Fibroblast of lung (primary cell): ENCODE results near the gene ARAP2. TPM values are rescaled to one million over a fixed set of nuclear protein-coding genes. Genes with fewer than 3 reads are reported as not detected.

Source experiments
- DNase-seq, 2 donors: peaks; one replicate each; pipeline versions ENCODE4 v3.0.0 to v3.0.0-alpha.2; 2010; ENCODE audit warnings: low read depth in 2 of 2
- H2AFZ ChIP-seq: 2 replicates; pipeline ENCODE4 v1.5.1; 2012; ENCODE audit warnings: low read length, control low read depth, inconsistent platforms
- H3K27ac ChIP-seq: 2 replicates; pipeline ENCODE4 v1.5.1; 2011; ENCODE audit warnings: low read length, control low read depth; ENCODE audit not compliant: insufficient read depth
- H3K27me3 ChIP-seq: 2 replicates; pipeline ENCODE4 v1.5.1; 2011; ENCODE audit warnings: mild to moderate bottlenecking, low read length; ENCODE audit not compliant: control insufficient read depth, insufficient read depth
- H3K36me3 ChIP-seq: 2 replicates; pipeline ENCODE4 v1.5.1; 2011; ENCODE audit warnings: low read length; ENCODE audit not compliant: control insufficient read depth, insufficient read depth
- H3K4me1 ChIP-seq: 2 replicates; pipeline ENCODE4 v1.5.1; 2011; ENCODE audit warnings: low read length; ENCODE audit not compliant: control insufficient read depth, insufficient read depth; ENCODE audit errors: extremely low read depth
- H3K4me2 ChIP-seq: 2 replicates; pipeline ENCODE4 v1.5.1; 2011; ENCODE audit warnings: low read length, control low read depth; ENCODE audit not compliant: insufficient read depth; ENCODE audit errors: extremely low read depth
- H3K4me3 ChIP-seq, 4 experiments: fragments of 200-600 bp in 1 of 4; sonication (generic) in 1 of 4; replicated peaks in 1 of 4; 2 replicates each; pipeline ENCODE4 v1.5.1; 2011 to 2016; ENCODE audit warnings: low read length in 4 of 4, low read depth in 3 of 4, mild to moderate bottlenecking in 3 of 4, control low read depth in 2 of 4, inconsistent platforms in 1 of 4, mixed read lengths in 1 of 4; ENCODE audit not compliant: insufficient read depth in 1 of 4; ENCODE audit errors: control extremely low read depth in 1 of 4
- H3K79me2 ChIP-seq: 2 replicates; pipeline ENCODE4 v1.5.1; 2012; ENCODE audit warnings: mild to moderate bottlenecking, low read length, inconsistent platforms; ENCODE audit not compliant: control insufficient read depth, insufficient read depth
- H3K9ac ChIP-seq: 2 replicates; pipeline ENCODE4 v1.5.1; 2011; ENCODE audit warnings: mild to moderate bottlenecking, low read length, control low read depth; ENCODE audit not compliant: insufficient read depth
- H3K9me3 ChIP-seq: 2 replicates; pipeline ENCODE4 v1.5.1; 2012; ENCODE audit warnings: low read depth, low read length; ENCODE audit not compliant: control insufficient read depth, insufficient read depth
- H4K20me1 ChIP-seq: 2 replicates; pipeline ENCODE4 v1.5.1; 2011; ENCODE audit warnings: low read length; ENCODE audit not compliant: control insufficient read depth, insufficient read depth; ENCODE audit errors: extremely low read depth
- EZH2 ChIP-seq: IDR thresholded peaks from 2 replicates; pipeline ENCODE4 v1.5.1; 2012; ENCODE audit warnings: low read length, control low read depth, mild to moderate bottlenecking; ENCODE audit errors: missing control alignments
- polyA plus RNA-seq, 2 donors: library from polyadenylated mRNA; depleted of rRNA in 1 of 2; stranded (reverse) in 1 of 2; unstranded in 1 of 2; fragments of >200 nt; gene quantifications; 2 replicates each; pipeline ENCODE4 v1.2.1, GENCODE V29; 2011 to 2012; ENCODE audit warnings: missing spikeins in 1 of 2
- total RNA-seq: library from RNA; depleted of rRNA; stranded (reverse); fragments of >200 nt; gene quantifications from 2 replicates; pipeline ENCODE4 v1.2.1, GENCODE V29; 2014
- TF ChIP-seq, protein P1 (sequence below), 2 donors: IDR thresholded peaks in 1 of 2; conservative IDR thresholded peaks in 1 of 2; 1 replicate in 1 of 2; 2 replicates in 1 of 2; pipeline ENCODE4 v1.5.1; 2011 to 2012; ENCODE audit warnings: low read length in 2 of 2, control low read depth in 1 of 2, inconsistent platforms in 1 of 2, low read depth in 1 of 2, mild to moderate bottlenecking in 1 of 2

ARAP2 gene
- total and polyA plus RNA-seq, 2 donors (not counting 1 experiment from before 2014, with no cell fraction given) = 0.05 to 3.0 TPM

DNA sequence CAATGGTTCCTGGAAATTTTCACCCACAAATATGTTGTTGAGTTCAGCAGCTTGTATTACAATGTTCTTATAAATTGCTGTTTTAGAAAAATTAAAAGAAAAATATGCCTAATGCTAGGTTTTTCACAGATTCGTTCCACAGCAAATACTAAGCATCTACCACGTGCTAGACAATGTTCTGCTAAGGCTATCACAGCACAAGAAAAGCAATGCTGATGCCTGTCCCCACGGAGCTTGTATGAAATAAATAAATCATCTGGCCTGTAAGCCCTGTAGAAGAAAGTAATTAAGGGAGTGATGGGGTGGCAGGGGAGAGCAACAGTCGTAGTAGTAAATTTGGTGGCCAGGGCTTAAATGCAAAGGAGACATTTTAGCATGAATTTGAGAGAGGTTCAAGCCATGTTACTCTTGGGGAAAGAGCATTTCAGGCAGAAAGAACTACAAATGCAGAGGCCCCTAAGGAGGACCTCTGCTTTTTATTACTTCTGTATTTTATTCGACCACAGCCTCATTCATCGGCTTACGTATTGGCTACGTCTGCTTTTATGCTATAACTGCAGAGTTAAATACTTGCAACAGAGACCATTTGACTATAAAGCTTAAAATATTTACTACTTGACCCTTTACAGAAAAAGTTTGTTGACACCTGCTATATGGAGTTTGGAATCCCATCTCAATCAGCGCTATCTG lies 36.3 kb downstream of the ARAP2 start:
- H3K9me3 ChIP-seq = no peaks in the 10 kb centered on the region
- no peak overlapping the region for H2AFZ ChIP-seq
- H3K27ac ChIP-seq = no peak overlapping the region
- H3K4me2 ChIP-seq = no peak overlapping the region
- H3K36me3 ChIP-seq = no peaks in the 10 kb centered on the region
- H3K79me2 ChIP-seq = no peaks in the 10 kb centered on the region
- no peak for DNase-seq
- no peaks in the 10 kb centered on the region for H3K27me3 ChIP-seq
- no peak overlapping the region for H3K4me3 ChIP-seq
- H4K20me1 ChIP-seq = no peaks in the 10 kb centered on the region
- no peaks in the 10 kb centered on the region for H3K4me1 ChIP-seq
- no peak overlapping the region for H3K9ac ChIP-seq
- TF ChIP-seq, protein P1, sequence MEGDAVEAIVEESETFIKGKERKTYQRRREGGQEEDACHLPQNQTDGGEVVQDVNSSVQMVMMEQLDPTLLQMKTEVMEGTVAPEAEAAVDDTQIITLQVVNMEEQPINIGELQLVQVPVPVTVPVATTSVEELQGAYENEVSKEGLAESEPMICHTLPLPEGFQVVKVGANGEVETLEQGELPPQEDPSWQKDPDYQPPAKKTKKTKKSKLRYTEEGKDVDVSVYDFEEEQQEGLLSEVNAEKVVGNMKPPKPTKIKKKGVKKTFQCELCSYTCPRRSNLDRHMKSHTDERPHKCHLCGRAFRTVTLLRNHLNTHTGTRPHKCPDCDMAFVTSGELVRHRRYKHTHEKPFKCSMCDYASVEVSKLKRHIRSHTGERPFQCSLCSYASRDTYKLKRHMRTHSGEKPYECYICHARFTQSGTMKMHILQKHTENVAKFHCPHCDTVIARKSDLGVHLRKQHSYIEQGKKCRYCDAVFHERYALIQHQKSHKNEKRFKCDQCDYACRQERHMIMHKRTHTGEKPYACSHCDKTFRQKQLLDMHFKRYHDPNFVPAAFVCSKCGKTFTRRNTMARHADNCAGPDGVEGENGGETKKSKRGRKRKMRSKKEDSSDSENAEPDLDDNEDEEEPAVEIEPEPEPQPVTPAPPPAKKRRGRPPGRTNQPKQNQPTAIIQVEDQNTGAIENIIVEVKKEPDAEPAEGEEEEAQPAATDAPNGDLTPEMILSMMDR (conservative IDR thresholded peaks at IDR 0.05 in 1 of 2, IDR thresholded peaks at IDR 0.05 in 1 of 2; ENCODE audit: low read depth in 1 of 2, low read length in 2 of 2) = no peak
- TF ChIP-seq EZH2 = no peak

DNA sequence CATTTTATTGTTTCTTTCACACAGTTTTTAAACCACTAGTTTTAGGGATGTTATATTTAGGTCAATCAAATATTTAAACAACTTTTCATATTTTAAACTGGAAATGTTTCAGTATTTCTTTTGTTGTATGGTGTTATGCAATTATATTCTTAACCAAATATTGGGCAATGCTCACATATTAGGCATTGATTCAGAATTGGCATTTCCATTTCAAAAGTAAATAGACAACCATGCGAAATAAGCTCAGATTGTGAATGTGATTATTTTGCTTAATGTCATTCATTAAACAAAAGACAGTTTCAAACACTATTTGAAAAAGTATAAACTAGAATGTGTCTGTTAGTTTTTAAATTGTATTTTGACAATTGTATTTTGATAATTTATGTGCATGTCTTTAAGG lies 36.9 kb downstream of the ARAP2 start:
- H3K4me1 ChIP-seq = no peaks in the 10 kb centered on the region
- no peaks in the 10 kb centered on the region for H3K36me3 ChIP-seq
- H3K9ac ChIP-seq = no peak overlapping the region
- TF ChIP-seq, protein P1 (conservative IDR thresholded peaks at IDR 0.05 in 1 of 2, IDR thresholded peaks at IDR 0.05 in 1 of 2; ENCODE audit: low read depth in 1 of 2, low read length in 2 of 2) = no peak
- H3K79me2 ChIP-seq = no peaks in the 10 kb centered on the region
- H3K27me3 ChIP-seq = no peaks in the 10 kb centered on the region
- no peak overlapping the region for H3K4me3 ChIP-seq
- H4K20me1 ChIP-seq = no peaks in the 10 kb centered on the region
- no peak overlapping the region for H3K27ac ChIP-seq
- no peak for DNase-seq
- no peak overlapping the region for H2AFZ ChIP-seq
- no peak overlapping the region for H3K4me2 ChIP-seq
- H3K9me3 ChIP-seq = no peaks in the 10 kb centered on the region

DNA sequence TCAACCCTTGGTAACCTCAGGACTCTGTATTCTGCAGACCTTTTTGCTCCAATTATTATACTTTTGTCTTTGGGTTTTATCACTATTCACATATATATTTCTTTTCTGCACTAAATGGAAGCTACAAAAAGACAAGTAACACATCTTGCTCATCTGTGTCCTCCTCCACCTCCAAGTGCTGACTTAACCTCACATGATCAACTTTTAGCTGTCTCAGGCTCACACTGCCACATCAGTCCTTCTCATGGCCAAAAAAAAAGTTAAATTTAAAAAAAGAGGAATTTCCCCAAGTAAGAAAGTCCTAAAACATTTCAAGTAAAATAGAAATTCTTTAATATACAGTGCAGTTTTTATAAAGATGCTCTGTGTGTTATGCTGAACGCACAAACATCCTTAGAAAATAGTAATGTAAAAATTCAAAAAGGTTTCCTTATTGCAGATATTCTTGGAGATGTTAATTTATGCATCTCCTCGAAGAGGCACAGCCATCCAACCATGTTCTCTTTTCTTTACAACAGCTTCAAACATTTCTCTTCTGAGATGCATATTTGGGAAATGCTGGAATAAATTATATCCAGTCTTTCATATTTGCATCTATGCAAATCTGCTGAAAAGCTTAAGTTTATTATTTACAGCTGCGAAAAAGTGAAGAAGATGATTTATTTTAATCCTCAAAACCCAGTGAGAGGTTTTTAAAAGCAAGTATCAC lies 37.6 kb downstream of the ARAP2 start:
- H3K9me3 ChIP-seq = no peaks in the 10 kb centered on the region
- H3K79me2 ChIP-seq = no peaks in the 10 kb centered on the region
- H3K27ac ChIP-seq = no peak overlapping the region
- H3K27me3 ChIP-seq = no peaks in the 10 kb centered on the region
- no peak overlapping the region for H3K4me2 ChIP-seq
- TF ChIP-seq, protein P1 (conservative IDR thresholded peaks at IDR 0.05 in 1 of 2, IDR thresholded peaks at IDR 0.05 in 1 of 2; ENCODE audit: low read depth in 1 of 2, low read length in 2 of 2) = no peak
- TF ChIP-seq EZH2 = no peak
- no peaks in the 10 kb centered on the region for H3K4me1 ChIP-seq
- no peaks in the 10 kb centered on the region for H3K36me3 ChIP-seq
- no peaks in the 10 kb centered on the region for H4K20me1 ChIP-seq
- no peak for DNase-seq
- H2AFZ ChIP-seq = no peak overlapping the region
- no peak overlapping the region for H3K4me3 ChIP-seq
- no peak overlapping the region for H3K9ac ChIP-seq
